ENCODE results near the gene MAML2. TPM values are rescaled to one million over a fixed set of nuclear protein-coding genes. Genes with fewer than 3 reads are reported as not detected.

The MAML2 gene
- total RNA-seq, 3 donors from 2014 or later (not counting 1 experiment from before 2014, with no cell fraction given), result 14.2 to 20.5 (median 16.1) TPM

- Mint-ChIP-seq H3K4me1 (peaks cover 46 to 67% of the 10 kb centered on the region in 2 donors), H3K9me3 (no peaks in the 10 kb centered on the region), H3K4me3 (no peak overlapping the region), H3K36me3 (no peaks in the 10 kb centered on the region), H3K27me3 (ENCODE audit: low read depth in 2 of 2) (no peaks in the 10 kb centered on the region), H3K27ac (no peak overlapping the region)
- no peak for TF ChIP-seq CTCF (IDR thresholded peaks at IDR 0.05)
- H3K27ac ChIP-seq (ENCODE audit: low read length), result no peak overlapping the region
- ATAC-seq, result no peak
- no peaks in the 10 kb centered on the region for H3K9me3 ChIP-seq (ENCODE audit: control insufficient read depth, insufficient read depth, low read length)
- peaks cover 2% of the 10 kb centered on the region for H3K36me3 ChIP-seq (ENCODE audit: control insufficient read depth, insufficient read depth, low read length)
- WGBS (ENCODE audit: insufficient coverage), result 90% methylated on average over 4 of the region's 4 CpGs
- intact Hi-C loops (cut with micrococcal nuclease), result loop anchor here (5.0 kb wide), 1 partner anchor 128 kb away; no protein-coding TSS in a partner anchor
- peaks cover 33% of the 10 kb centered on the region for H3K4me1 ChIP-seq (ENCODE audit: control insufficient read depth, insufficient read depth, low read length)
- no peaks in the 10 kb centered on the region for H3K27me3 ChIP-seq (ENCODE audit: control insufficient read depth, insufficient read depth, low read length)
- no peak for DNase-seq
- H3K4me3 ChIP-seq (ENCODE audit: low read length), result no peak overlapping the region
Observed at GRCh38 chr11:96335388-96335787, 7.6 kb downstream of the MAML2 start.

GRCh38 chr11:96334219-96334618, 8.8 kb downstream of the MAML2 start:
- no peak overlapping the region for H3K27ac ChIP-seq (ENCODE audit: low read length)
- H3K27ac Mint-ChIP-seq, result no peak overlapping the region
- intact Hi-C loops (cut with micrococcal nuclease), result no loop called here
- no peaks in the 10 kb centered on the region for H3K9me3 Mint-ChIP-seq
- TF ChIP-seq CTCF (IDR thresholded peaks at IDR 0.05), result no peak
- ATAC-seq (no peak), DNase-seq (no peak)
- H3K9me3 ChIP-seq (ENCODE audit: control insufficient read depth, insufficient read depth, low read length), result no peaks in the 10 kb centered on the region
- H3K4me3 Mint-ChIP-seq, result no peak overlapping the region
- H3K27me3 ChIP-seq (ENCODE audit: control insufficient read depth, insufficient read depth, low read length), result no peaks in the 10 kb centered on the region
- H3K4me1 ChIP-seq (ENCODE audit: control insufficient read depth, insufficient read depth, low read length), result peaks cover 22% of the 10 kb centered on the region
- H3K36me3 ChIP-seq (ENCODE audit: control insufficient read depth, insufficient read depth, low read length), result peaks cover 2% of the 10 kb centered on the region
- 91% methylated on average over 2 of the region's 4 CpGs for WGBS (ENCODE audit: insufficient coverage)
- no peaks in the 10 kb centered on the region for H3K36me3 Mint-ChIP-seq
- peaks cover 45 to 69% of the 10 kb centered on the region in 2 donors for H3K4me1 Mint-ChIP-seq
- H3K27me3 Mint-ChIP-seq (ENCODE audit: low read depth in 2 of 2), result no peaks in the 10 kb centered on the region
- no peak overlapping the region for H3K4me3 ChIP-seq (ENCODE audit: low read length)

- no peak overlapping the region for H3K4me3 ChIP-seq (ENCODE audit: low read length)
- 91% methylated on average over 4 of the region's 4 CpGs for WGBS (ENCODE audit: insufficient coverage)
- H3K27me3 Mint-ChIP-seq (ENCODE audit: low read depth in 2 of 2), result no peaks in the 10 kb centered on the region
- no peak overlapping the region for H3K27ac ChIP-seq (ENCODE audit: low read length)
- DNase-seq (no peak), ATAC-seq (no peak)
- H3K27ac Mint-ChIP-seq, result no peak overlapping the region
- intact Hi-C loops (cut with micrococcal nuclease), result no loop called here
- no peaks in the 10 kb centered on the region for H3K9me3 ChIP-seq (ENCODE audit: control insufficient read depth, insufficient read depth, low read length)
- no peaks in the 10 kb centered on the region for H3K9me3 Mint-ChIP-seq
- H3K36me3 ChIP-seq (ENCODE audit: control insufficient read depth, insufficient read depth, low read length), result peaks cover 2% of the 10 kb centered on the region
- no peaks in the 10 kb centered on the region for H3K27me3 ChIP-seq (ENCODE audit: control insufficient read depth, insufficient read depth, low read length)
- H3K36me3 Mint-ChIP-seq, result no peaks in the 10 kb centered on the region
- no peak overlapping the region for H3K4me3 Mint-ChIP-seq
- peaks cover 14% of the 10 kb centered on the region for H3K4me1 ChIP-seq (ENCODE audit: control insufficient read depth, insufficient read depth, low read length)
- H3K4me1 Mint-ChIP-seq, result peaks cover 38 to 64% of the 10 kb centered on the region in 2 donors
- no peak for TF ChIP-seq CTCF (IDR thresholded peaks at IDR 0.05)
Observed at GRCh38 chr11:96333191-96333719, 9.7 kb downstream of the MAML2 start.
